ENCODE results near the gene UBXN6. TPM values are rescaled to one million over a fixed set of nuclear protein-coding genes. Genes with fewer than 3 reads are reported as not detected.

Gene UBXN6
- total and polyA plus RNA-seq, 2 of the 8 experiments (the other 6 are each of a cell fraction or from before 2014, with no cell fraction given): 28.0 to 43.8 TPM

- Histone ChIP-seq H4K8ac (ENCODE audit: extremely low read depth, insufficient read depth, low read length) (no peak overlapping the region), H2AFZ (ENCODE audit: low read length) (no peak overlapping the region), H3K23me2 (ENCODE audit: low read depth, low read length) (no peaks in the 10 kb centered on the region), H3K56ac (replicated peaks; ENCODE audit: insufficient read length, low read depth, low read length) (no peak overlapping the region), H3K9me3 (ENCODE audit: insufficient read depth in 2 of 2, low read depth in 1 of 2, low read length in 1 of 2) (no peaks in the 10 kb centered on the region), H3K27ac (ENCODE audit: low read depth, low read length) (no peak overlapping the region), H3K27me3 (replicated peaks in 1 of 4; ENCODE audit: control insufficient read depth in 3 of 4, extremely low read depth in 1 of 4, insufficient read depth in 3 of 4, low read length in 3 of 4) (no peaks in the 10 kb centered on the region), H2BK12ac (ENCODE audit: low read depth, low read length) (no peak overlapping the region), H3K79me2 (ENCODE audit: control insufficient read depth in 1 of 2, insufficient read depth in 2 of 2, low read length in 2 of 2) (no peaks in the 10 kb centered on the region), H3K36me3 (ENCODE audit: control insufficient read depth in 2 of 4, insufficient read depth in 4 of 4, low read length in 3 of 4) (peaks cover 12 to 67% (median 27%) of the 10 kb centered on the region in 4 experiments), H4K91ac (replicated peaks; ENCODE audit: insufficient read length, low read length) (no peak overlapping the region), H3K4me2 (ENCODE audit: insufficient read depth in 1 of 2, low read depth in 2 of 2, low read length in 2 of 2) (no peak overlapping the region), H2AK5ac (ENCODE audit: low read depth, low read length) (no peak overlapping the region), H3K9ac (replicated peaks in 1 of 4; ENCODE audit: extremely low read depth in 1 of 4, low read depth in 3 of 4, low read length in 3 of 4) (no peak overlapping the region), H4K5ac (ENCODE audit: insufficient read length, low read depth, low read length) (no peak overlapping the region), H3K18ac (ENCODE audit: extremely low read depth, low read length) (no peak overlapping the region), H2BK5ac (ENCODE audit: low read depth, low read length) (no peak overlapping the region), H4K20me1 (replicated peaks in 1 of 2; ENCODE audit: control insufficient read depth in 1 of 2, insufficient read depth in 2 of 2, low read length in 2 of 2) (peaks cover 4 to 16% of the 10 kb centered on the region in 2 experiments), H3K79me1 (ENCODE audit: low read depth, low read length) (no peaks in the 10 kb centered on the region), H2BK20ac (ENCODE audit: low read length) (no peak overlapping the region), H3K14ac (ENCODE audit: insufficient read length) (no peak overlapping the region), H3K4ac (replicated peaks; ENCODE audit: insufficient read length, low read depth, low read length) (no peak overlapping the region), H2BK120ac (replicated peaks; ENCODE audit: low read depth, low read length) (no peak overlapping the region), H2BK15ac (ENCODE audit: low read length) (no peak overlapping the region), H3K4me1 (replicated peaks in 1 of 4; ENCODE audit: control insufficient read depth in 3 of 4, insufficient read depth in 4 of 4, low read length in 3 of 4) (no peaks in the 10 kb centered on the region), H3K23ac (ENCODE audit: insufficient read length) (no peak overlapping the region), H3K4me3 (ENCODE audit: extremely low read depth in 1 of 4, insufficient read depth in 2 of 4, low read depth in 3 of 4, low read length in 4 of 4) (no peak overlapping the region)
- ChIA-PET POLR2A (ENCODE audit: partially characterized antibody) (interaction anchor here (1.3 to 4.1 kb wide), 2 partner anchors 9 to 24 kb away, joined by 3 to 15 read pairs; no protein-coding TSS in a partner anchor), CTCF (ENCODE audit: partially characterized antibody) (interaction anchor here (1.2 to 3.8 kb wide), 2 partner anchors 25 to 232 kb away, joined by 3 to 17 read pairs; no protein-coding TSS in a partner anchor)
- FAIRE-seq: no peak
- WGBS, 2 experiments (ENCODE audit: extremely low coverage in 1 of 2, insufficient coverage in 1 of 2, insufficient read length in 1 of 2, insufficient replicate concordance in 2 of 2, low coverage in 1 of 2, low lambda C conversion rate in 2 of 2, missing lambda C conversion rate in 1 of 2): 88% methylated on average over 11 of the region's 23 CpGs; no CpG with 5 or more reads in 1 of the 2 experiments
- DNase-seq (ENCODE audit: low read depth in 1 of 2, low spot score in 2 of 2): no peak
- TF ChIP-seq GABPA (IDR thresholded peaks at IDR 0.05; ENCODE audit: borderline replicate concordance, insufficient read depth, low read length): no peak
Measured at GRCh38 chr19:4499318-4499717, 41.7 kb upstream of the UBXN6 start.
